WTC11 (cell line): ENCODE data around the gene GRAMD2A. TPM values are rescaled to one million over a fixed set of nuclear protein-coding genes. Genes with fewer than 3 reads are reported as not detected.
A peak's percentile ranks its signal among the peaks of the same experiment; 100 is the strongest.

Experiments used
- ATAC-seq: fragments of 200-7000 bp; cut with Tn5 transposase; 2 replicates; pipeline ENCODE4 v1.10.0; 2021; ENCODE audit warnings: mild to moderate bottlenecking, moderate library complexity
- CTCF ChIA-PET: fragments of 300-600 bp; sonication (Branson Sonifier 250); formaldehyde crosslinking; loops from one replicate; lab custom pipeline; 2021; ENCODE audit warnings: antibody characterized with exemption; lab: Charles Lee
- POLR2A ChIA-PET: fragments of 350-600 bp; sonication (Branson Sonifier 250); formaldehyde crosslinking; loops from one replicate; lab custom pipeline; 2021; ENCODE audit warnings: antibody characterized with exemption; lab: Charles Lee
- DNase-seq: peaks from one replicate; pipeline ENCODE4 v3.0.0; 2021; ENCODE audit warnings: low spot score
- H3K27ac Mint-ChIP-seq: 2 replicates; pipeline ENCODE4 v1.8.0; 2021; ENCODE audit warnings: mixed read lengths
- H3K27me3 Mint-ChIP-seq: 2 replicates; pipeline ENCODE4 v1.8.0; 2021; ENCODE audit warnings: low read depth, mild to moderate bottlenecking, moderate library complexity, mixed read lengths
- H3K36me3 Mint-ChIP-seq: 2 replicates; pipeline ENCODE4 v1.8.0; 2021; ENCODE audit warnings: mixed read lengths
- H3K4me1 Mint-ChIP-seq: 2 replicates; pipeline ENCODE4 v1.8.0; 2022; ENCODE audit warnings: mixed read lengths
- H3K4me3 Mint-ChIP-seq: 2 replicates; pipeline ENCODE4 v1.8.0; 2021; ENCODE audit warnings: mild to moderate bottlenecking, moderate library complexity, mixed read lengths
- H3K9me3 Mint-ChIP-seq: 2 replicates; pipeline ENCODE4 v1.8.0; 2021; ENCODE audit warnings: mixed read lengths
- CDX4 ChIP-seq: fragments of 250-450 bp; sonication (Bioruptor Pico); IDR thresholded peaks from 2 replicates; pipeline ENCODE4 v1.9.0; 2021; ENCODE audit warnings: moderate library complexity, mild to moderate bottlenecking, inconsistent platforms, borderline replicate concordance
- CREM ChIP-seq: sonication (generic); formaldehyde crosslinking; IDR thresholded peaks from 2 replicates; pipeline ENCODE4 v1.8.1; 2022; ENCODE audit warnings: mild to moderate bottlenecking, missing genetic modification reagents, moderate library complexity
- E2F5 ChIP-seq: sonication (generic); formaldehyde crosslinking; IDR thresholded peaks from 2 replicates; pipeline ENCODE4 v1.8.1; 2022; ENCODE audit warnings: mild to moderate bottlenecking, moderate library complexity, missing genetic modification reagents
- EMX1 ChIP-seq: fragments of 250-450 bp; sonication (Bioruptor Pico); IDR thresholded peaks from 2 replicates; pipeline ENCODE4 v1.8.0; 2021; ENCODE audit warnings: mild to moderate bottlenecking
- FOXJ3 ChIP-seq: sonication (generic); formaldehyde crosslinking; IDR thresholded peaks from 2 replicates; pipeline ENCODE4 v1.9.0; 2021; ENCODE audit warnings: missing genetic modification reagents, mild to moderate bottlenecking, borderline replicate concordance
- GTF2I ChIP-seq: fragments of 250-450 bp; sonication (Bioruptor Pico); conservative IDR thresholded peaks from 2 replicates; pipeline ENCODE4 v1.4.0; 2021; ENCODE audit warnings: mild to moderate bottlenecking
- JUN ChIP-seq: sonication (generic); formaldehyde crosslinking; IDR thresholded peaks from 2 replicates; pipeline ENCODE4 v1.8.0; 2023; ENCODE audit warnings: mild to moderate bottlenecking, missing genetic modification reagents
- NR2C2 ChIP-seq: sonication (generic); formaldehyde crosslinking; IDR thresholded peaks from 2 replicates; pipeline ENCODE4 v1.8.0; 2022; ENCODE audit warnings: mild to moderate bottlenecking, missing genetic modification reagents
- NR3C1 ChIP-seq: sonication (generic); formaldehyde crosslinking; conservative IDR thresholded peaks from 2 replicates; pipeline ENCODE4 v1.8.1; 2023; ENCODE audit warnings: low read depth, mild to moderate bottlenecking, missing genetic modification reagents
- SP1 ChIP-seq: sonication (generic); formaldehyde crosslinking; conservative IDR thresholded peaks from 2 replicates; pipeline ENCODE4 v1.8.1; 2022; ENCODE audit warnings: missing genetic modification reagents
- ZBTB43 ChIP-seq: sonication (generic); formaldehyde crosslinking; IDR thresholded peaks from 2 replicates; pipeline ENCODE4 v1.8.1; 2023; ENCODE audit warnings: mild to moderate bottlenecking, missing genetic modification reagents
- ZNF416 ChIP-seq: fragments of 250-450 bp; sonication (Bioruptor Pico); IDR thresholded peaks from 2 replicates; pipeline ENCODE4 v1.9.0; 2021; ENCODE audit warnings: mild to moderate bottlenecking, inconsistent platforms
- ZNF425 ChIP-seq: fragments of 250-450 bp; sonication (Bioruptor Pico); conservative IDR thresholded peaks from 2 replicates; pipeline ENCODE4 v1.9.0; 2021; ENCODE audit warnings: mild to moderate bottlenecking
- ZNF512 ChIP-seq: sonication (generic); formaldehyde crosslinking; IDR thresholded peaks from 2 replicates; pipeline ENCODE4 v1.8.1; 2022; ENCODE audit warnings: missing genetic modification reagents, borderline replicate concordance
- total RNA-seq: library from RNA; stranded (reverse); gene quantifications from 3 replicates; pipeline ENCODE4 v1.2.3, GENCODE V29; 2021

The GRAMD2A gene
- total RNA-seq, 1 experiment from 2014 or later, result 1.9 TPM

- CTCF ChIA-PET, result no interaction called here
- Mint-ChIP-seq H3K27ac (peak overlapping the region; percentile 87), H3K36me3 (peaks cover 24% of the 10 kb centered on the region), H3K9me3 (no peaks in the 10 kb centered on the region), H3K4me3 (peak overlapping the region; percentile 99), H3K27me3 (peaks cover 24% of the 10 kb centered on the region), H3K4me1 (peaks cover 58% of the 10 kb centered on the region)
- DNase-seq (no peak), ATAC-seq (no peak)
- TF ChIP-seq GTF2I (no peak), CREM (CRISPR knock-in tag) (no peak), ZNF416 (CRISPR knock-in tag) (no peak), ZNF512 (CRISPR knock-in tag) (no peak)
- POLR2A ChIA-PET, result interaction anchor here (0.6 to 1.1 kb wide), 4 partner anchors 10 to 990 kb away, joined by 3 to 4 read pairs (median 3); no protein-coding TSS in a partner anchor
These were observed 31.7 kb upstream of the GRAMD2A start for GRCh38 chr15:72229076-72229946.

GRCh38 chr15:72227720-72228119 is 30.1 kb upstream of the GRAMD2A start:
- Mint-ChIP-seq H3K27ac (peak overlapping the region; percentile 76; the same call in 1 of the 2 replicates), H3K4me3 (peak overlapping the region; percentile 99), H3K4me1 (peaks cover 69% of the 10 kb centered on the region), H3K9me3 (no peaks in the 10 kb centered on the region), H3K27me3 (peaks cover 8% of the 10 kb centered on the region), H3K36me3 (peaks cover 36% of the 10 kb centered on the region)
- TF ChIP-seq EMX1, result no peak
- TF ChIP-seq CDX4 (CRISPR knock-in tag), result no peak
- no peak for TF ChIP-seq FOXJ3 (CRISPR knock-in tag)
- no peak for TF ChIP-seq ZNF512 (CRISPR knock-in tag)
- no peak for TF ChIP-seq ZNF425
- no peak for TF ChIP-seq ZBTB43 (CRISPR knock-in tag)
- TF ChIP-seq E2F5 (CRISPR knock-in tag), result no peak
- TF ChIP-seq NR3C1 (CRISPR knock-in tag), result no peak
- no peak for TF ChIP-seq JUN (CRISPR knock-in tag)
- no peak for TF ChIP-seq SP1 (CRISPR knock-in tag)
- TF ChIP-seq NR2C2 (CRISPR knock-in tag), result no peak
- ChIA-PET POLR2A (interaction anchor here (1.1 kb wide), 1 partner anchor 30 kb away, joined by 4 read pairs; the partner anchor contains the start of gene GRAMD2A), CTCF (interaction anchor here (0.6 to 1.7 kb wide), 6 partner anchors 14 to 48 kb away, joined by 3 to 9 read pairs (median 6); no protein-coding TSS in a partner anchor)
- ATAC-seq, result no peak
- no peak for DNase-seq
